ENCODE results near the gene KIAA0040. TPM values are rescaled to one million over a fixed set of nuclear protein-coding genes. Genes with fewer than 3 reads are reported as not detected.

The KIAA0040 gene
- total and polyA plus RNA-seq, 8 donors: 17.6 to 42.9 (median 21.9) TPM

DNA sequence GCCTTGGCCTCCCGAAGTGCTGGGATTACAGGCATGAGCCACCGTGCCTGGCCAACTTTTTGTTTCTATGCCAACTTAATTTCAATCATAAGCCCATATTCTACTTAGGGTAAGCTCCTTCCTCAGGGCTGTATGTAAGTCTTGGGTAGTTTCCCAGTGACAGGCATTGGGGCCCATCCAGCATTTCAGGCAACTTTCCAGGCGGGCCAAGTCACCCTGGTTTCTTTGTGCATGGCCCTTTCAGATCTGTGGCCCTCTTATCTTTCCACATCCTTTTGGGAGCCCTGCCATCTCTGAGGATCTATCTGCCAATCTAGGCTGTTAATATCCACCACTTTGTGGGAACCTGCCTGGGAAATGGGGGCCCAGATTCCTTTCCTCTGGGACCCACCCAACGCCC, 66.2 kb downstream of the KIAA0040 start:
- ATAC-seq: no peak
- intact Hi-C loops (cut with DNase I): no loop called here
- H3K27me3 ChIP-seq: no peaks in the 10 kb centered on the region
- peaks cover 8 to 44% of the 10 kb centered on the region in 2 donors for H3K4me1 ChIP-seq
- H3K4me3 ChIP-seq: no peak overlapping the region
- H3K27ac ChIP-seq: no peak overlapping the region
- DNase-seq: no peak
- no peaks in the 10 kb centered on the region for H3K9me3 ChIP-seq
- TF ChIP-seq, protein P1, sequence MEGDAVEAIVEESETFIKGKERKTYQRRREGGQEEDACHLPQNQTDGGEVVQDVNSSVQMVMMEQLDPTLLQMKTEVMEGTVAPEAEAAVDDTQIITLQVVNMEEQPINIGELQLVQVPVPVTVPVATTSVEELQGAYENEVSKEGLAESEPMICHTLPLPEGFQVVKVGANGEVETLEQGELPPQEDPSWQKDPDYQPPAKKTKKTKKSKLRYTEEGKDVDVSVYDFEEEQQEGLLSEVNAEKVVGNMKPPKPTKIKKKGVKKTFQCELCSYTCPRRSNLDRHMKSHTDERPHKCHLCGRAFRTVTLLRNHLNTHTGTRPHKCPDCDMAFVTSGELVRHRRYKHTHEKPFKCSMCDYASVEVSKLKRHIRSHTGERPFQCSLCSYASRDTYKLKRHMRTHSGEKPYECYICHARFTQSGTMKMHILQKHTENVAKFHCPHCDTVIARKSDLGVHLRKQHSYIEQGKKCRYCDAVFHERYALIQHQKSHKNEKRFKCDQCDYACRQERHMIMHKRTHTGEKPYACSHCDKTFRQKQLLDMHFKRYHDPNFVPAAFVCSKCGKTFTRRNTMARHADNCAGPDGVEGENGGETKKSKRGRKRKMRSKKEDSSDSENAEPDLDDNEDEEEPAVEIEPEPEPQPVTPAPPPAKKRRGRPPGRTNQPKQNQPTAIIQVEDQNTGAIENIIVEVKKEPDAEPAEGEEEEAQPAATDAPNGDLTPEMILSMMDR (IDR thresholded peaks at IDR 0.05): no peak
- no peaks in the 10 kb centered on the region for H3K36me3 ChIP-seq

DNA sequence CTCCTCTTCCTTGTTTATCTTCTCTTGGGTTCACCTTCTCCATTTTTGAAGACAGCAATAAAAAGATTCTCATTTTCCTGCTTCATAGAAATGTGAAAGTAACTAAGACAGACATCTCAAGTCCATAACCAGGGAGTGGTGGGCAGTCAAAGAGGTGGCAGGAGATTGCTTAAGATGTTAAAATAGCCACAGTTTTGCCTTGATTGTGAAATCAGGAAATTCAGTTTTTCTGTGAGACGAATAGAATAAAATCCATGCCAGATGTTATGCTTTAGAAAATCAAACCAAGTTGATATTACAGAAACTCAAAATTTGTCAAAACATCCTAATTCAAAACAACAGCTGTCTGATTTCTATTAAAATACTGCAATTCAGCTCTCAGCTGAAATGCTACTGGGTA, 67.7 kb downstream of the KIAA0040 start:
- Histone ChIP-seq H3K4me1 (peaks cover 4 to 38% of the 10 kb centered on the region in 2 donors), H3K9me3 (no peaks in the 10 kb centered on the region), H3K27ac (peak overlapping the region in 1 of 2 donors; percentile 33), H3K36me3 (no peaks in the 10 kb centered on the region), H3K27me3 (no peaks in the 10 kb centered on the region), H3K4me3 (no peak overlapping the region)
- intact Hi-C loops (cut with DNase I): no loop called here
- TF ChIP-seq, protein P1 (IDR thresholded peaks at IDR 0.05): no peak
- ATAC-seq: no peak
- peak in 2 of 4 donors; percentile 57 to 65 for DNase-seq

DNA sequence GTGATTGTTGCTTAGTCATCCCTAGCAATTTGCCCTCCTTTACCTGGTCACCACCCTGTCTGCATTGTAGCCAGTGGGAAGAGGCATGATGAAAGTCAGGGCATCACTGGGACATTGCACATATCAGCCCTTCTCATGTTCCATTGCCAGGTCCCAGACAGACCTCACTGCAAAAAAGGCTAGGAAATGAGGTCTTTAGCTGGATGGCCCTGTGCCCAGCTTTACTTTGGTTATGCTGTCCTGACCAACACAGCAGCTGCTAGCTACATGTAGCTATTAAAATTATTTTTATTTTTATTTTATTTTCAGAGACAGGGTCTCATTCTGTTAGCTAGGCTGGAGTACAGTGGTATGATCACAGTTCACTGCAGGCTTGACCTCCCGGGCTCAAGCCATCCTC, 72.1 kb downstream of the KIAA0040 start:
- no peaks in the 10 kb centered on the region for H3K9me3 ChIP-seq
- H3K4me1 ChIP-seq: peaks cover 0 to 11% of the 10 kb centered on the region in 2 donors
- peak in 1 of 4 donors; percentile 36 for DNase-seq
- intact Hi-C loops (cut with DNase I): no loop called here
- no peaks in the 10 kb centered on the region for H3K36me3 ChIP-seq
- TF ChIP-seq, protein P1 (IDR thresholded peaks at IDR 0.05): no peak
- ATAC-seq: no peak
- H3K27me3 ChIP-seq: no peaks in the 10 kb centered on the region
- H3K4me3 ChIP-seq: no peak overlapping the region
- no peak overlapping the region for H3K27ac ChIP-seq

DNA sequence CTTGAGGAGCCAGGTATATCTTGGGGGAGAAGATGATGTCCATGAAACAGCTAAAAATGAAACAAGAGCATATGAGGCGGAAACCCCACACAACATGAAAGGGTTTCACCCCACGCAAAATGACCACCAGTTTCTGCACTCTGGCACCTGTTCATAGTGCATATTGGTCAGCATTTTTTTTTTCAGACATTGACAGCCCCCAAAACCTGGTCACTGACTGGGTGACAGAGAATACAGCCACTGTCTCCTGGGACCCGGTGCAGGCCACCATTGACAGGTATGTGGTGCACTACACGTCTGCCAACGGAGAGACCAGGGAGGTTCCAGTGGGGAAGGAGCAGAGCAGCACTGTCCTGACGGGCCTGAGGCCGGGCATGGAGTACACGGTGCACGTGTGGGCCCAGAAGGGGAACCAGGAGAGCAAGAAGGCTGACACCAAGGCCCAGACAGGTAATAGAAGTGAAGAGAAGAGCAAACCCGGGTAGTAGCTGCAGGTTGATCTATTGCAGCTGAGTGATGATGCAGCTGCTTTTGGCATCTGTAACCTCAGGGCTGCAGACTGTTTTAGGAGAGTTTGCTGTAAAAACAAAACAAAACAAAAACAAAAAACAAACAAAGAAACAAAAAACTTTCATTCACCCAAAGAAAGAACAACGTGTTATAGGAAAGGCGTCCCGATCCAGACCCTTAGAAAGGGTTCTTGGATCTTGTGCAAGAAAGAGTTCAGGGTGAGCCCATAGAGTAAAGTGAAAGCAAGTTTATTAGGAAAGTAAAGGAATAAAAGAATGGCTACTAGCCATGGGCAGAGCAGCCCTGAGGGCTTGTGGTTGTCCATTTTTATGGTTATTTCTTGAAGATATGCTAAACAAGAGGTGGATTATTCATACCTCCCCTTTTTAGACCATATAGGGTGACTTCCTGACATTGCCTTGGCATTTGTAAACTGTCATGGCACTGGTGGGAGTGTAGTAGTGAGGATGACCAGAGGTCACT, 73.9 kb downstream of the KIAA0040 start:
- no peaks in the 10 kb centered on the region for H3K27me3 ChIP-seq
- DNase-seq (no peak), ATAC-seq (no peak)
- intact Hi-C loops (cut with DNase I): no loop called here
- H3K27ac ChIP-seq: no peak overlapping the region
- H3K9me3 ChIP-seq: peaks cover 0 to 6% of the 10 kb centered on the region in 2 donors
- TF ChIP-seq, protein P1 (IDR thresholded peaks at IDR 0.05): no peak
- H3K4me3 ChIP-seq: no peak overlapping the region
- no peaks in the 10 kb centered on the region for H3K4me1 ChIP-seq
- H3K36me3 ChIP-seq: no peaks in the 10 kb centered on the region

DNA sequence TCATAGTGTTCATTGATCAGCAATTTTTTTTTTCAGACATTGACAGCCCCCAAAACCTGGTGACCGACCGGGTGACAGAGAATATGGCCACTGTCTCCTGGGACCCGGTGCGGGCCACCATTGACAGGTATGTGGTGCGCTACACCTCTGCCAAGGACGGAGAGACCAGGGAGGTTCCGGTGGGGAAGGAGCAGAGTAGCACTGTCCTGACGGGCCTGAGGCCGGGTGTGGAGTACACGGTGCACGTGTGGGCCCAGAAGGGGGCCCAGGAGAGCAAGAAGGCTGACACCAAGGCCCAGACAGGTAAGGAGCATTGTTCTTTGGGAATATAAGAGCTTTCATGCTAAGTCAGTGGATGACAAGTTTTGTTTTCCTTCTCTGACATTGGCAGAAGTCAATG, 75.7 kb downstream of the KIAA0040 start:
- TF ChIP-seq, protein P1 (IDR thresholded peaks at IDR 0.05): no peak
- ATAC-seq (no peak), DNase-seq (no peak)
- intact Hi-C loops (cut with DNase I): no loop called here
- Histone ChIP-seq H3K27me3 (no peaks in the 10 kb centered on the region), H3K4me1 (no peaks in the 10 kb centered on the region), H3K4me3 (no peak overlapping the region), H3K36me3 (no peaks in the 10 kb centered on the region), H3K27ac (no peak overlapping the region), H3K9me3 (peaks cover 0 to 18% of the 10 kb centered on the region in 2 donors)

All from left lung (tissue), 10 donors.